Stimulated activated CD8-positive, alpha-beta memory T cell treated with anti-CD3 and anti-CD28 coated beads, Interleukin-4, amount 100 ng/mL, for 1 hour (primary cell): ENCODE results near the gene MMS22L.
"Not testable (repeated sequence)": the region's sequence is repeated elsewhere in the genome, so short reads cannot be mapped to it uniquely, and the experiment has no call there.

Experiments
- DNase-seq, 2 donors: peaks; one replicate each; pipeline ENCODE4 v3.0.0-alpha.2; 2020; ENCODE audit warnings: low read depth in 2 of 2, low spot score in 1 of 2

The MMS22L gene

DNA sequence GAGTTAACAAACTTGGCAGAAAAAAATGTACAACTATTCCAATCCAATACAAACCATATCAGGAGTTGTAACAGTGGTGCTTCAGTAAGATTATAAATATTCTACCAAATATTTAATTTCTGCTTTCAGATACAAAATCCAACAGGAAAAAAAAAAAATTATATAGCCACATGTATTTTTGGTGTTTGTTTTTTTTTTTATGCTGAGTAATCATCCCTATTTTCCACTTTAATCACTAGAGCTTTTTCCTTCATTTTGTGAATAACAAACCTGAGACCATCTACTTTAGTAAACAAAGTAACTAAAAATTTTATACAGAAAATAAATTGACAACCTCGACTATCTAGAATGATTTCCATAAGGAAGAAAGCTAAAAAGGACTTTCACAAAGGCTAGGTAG is 36.2 kb downstream of the MMS22L start:
- no peak for DNase-seq

GRCh38 chr6:97240222-97240621 is 42.8 kb downstream of the MMS22L start:
- DNase-seq, result no peak

DNA sequence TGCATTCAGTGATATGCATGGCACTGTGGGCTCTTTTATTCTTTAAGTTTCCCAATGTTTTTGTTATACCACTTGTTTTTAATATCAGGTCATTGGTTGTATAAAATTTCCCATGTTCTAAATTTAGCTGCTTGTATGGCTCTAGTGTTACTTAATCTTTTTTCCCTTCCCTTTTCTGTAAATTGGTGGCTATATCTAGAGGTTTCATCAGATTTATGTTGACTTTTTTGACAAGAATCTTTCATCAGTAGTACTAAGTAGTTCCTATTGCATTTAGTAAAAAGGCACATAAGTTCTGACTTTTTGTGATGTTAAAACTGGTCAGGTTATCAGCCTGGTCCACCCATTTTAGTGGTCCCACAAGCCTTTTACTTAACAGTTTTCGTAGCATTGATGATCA is 51.1 kb downstream of the MMS22L start:
- no peak for DNase-seq

GRCh38 chr6:97222903-97223302 is 60.1 kb downstream of the MMS22L start:
- no peak for DNase-seq

- DNase-seq, result no peak
These were observed 64.1 kb downstream of the MMS22L start for GRCh38 chr6:97218912-97219311.

DNA sequence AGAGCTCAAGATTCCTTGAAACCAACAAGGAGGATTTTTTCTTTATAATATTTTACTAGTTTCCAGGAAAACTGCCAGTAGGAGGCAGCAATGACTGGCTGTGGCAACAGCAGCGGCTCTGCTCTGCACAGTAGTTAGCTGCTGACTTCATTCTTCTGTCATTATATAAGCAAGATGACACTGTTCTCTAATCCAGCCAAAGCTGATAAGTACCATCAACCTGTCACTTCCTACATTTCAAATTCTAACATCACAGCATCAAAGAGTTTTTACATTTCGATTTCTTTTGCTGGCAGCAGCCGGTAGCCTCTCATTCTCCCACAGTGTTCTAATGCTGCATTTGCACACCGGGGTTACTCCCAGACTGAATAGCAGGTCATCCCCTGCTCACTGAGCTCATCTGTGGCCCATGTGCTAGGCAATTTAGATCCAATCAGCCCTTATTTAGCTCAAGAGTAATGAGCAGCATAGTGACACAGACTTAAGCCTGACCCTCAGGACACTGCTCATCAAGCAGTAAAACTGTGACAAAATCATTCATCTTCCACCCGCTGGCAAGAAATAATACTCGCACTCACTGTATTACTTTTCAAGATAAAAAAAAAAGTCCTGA is 67.8 kb downstream of the MMS22L start:
- DNase-seq, result no peak

DNA sequence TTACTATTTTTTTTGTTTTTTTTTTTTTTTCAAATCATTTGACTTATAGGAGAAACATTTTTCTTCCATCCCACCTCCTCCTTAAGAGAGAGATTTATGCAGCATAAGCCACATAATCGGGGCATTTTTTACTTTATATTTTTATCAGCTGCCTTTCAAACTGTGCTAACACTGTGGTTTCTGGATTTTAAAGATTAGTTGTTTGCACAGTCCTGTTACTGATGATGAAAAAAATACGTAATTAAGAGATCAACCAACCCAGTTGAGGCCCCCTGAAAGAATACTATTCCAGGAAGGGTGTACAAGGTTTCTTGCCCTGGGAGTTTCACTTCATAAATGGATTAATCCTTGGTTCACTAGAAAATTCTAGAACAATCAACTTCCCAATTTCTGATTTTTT is 68.3 kb downstream of the MMS22L start:
- DNase-seq, result no peak

GRCh38 chr6:97207383-97207782 is 75.6 kb downstream of the MMS22L start:
- DNase-seq, result no peak

DNA sequence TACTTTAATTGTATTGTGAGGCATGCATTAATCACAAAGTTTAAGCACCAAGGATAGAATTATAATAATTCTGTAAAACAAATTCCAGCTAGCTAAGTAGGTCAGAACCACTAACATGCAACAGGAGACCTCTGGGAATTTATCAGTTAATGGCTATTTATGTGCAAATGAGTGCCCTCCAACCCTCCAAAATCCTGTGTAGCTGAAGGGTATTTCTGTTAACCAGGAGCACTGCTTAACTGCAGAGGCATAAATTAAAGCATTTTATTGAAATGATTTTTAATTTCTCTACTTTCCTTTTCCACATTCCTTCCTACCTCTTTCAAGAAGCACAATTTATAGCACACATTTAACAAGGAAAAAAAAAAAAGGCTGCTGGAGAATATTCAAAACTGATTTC is 77.0 kb downstream of the MMS22L start:
- no peak for DNase-seq

DNA sequence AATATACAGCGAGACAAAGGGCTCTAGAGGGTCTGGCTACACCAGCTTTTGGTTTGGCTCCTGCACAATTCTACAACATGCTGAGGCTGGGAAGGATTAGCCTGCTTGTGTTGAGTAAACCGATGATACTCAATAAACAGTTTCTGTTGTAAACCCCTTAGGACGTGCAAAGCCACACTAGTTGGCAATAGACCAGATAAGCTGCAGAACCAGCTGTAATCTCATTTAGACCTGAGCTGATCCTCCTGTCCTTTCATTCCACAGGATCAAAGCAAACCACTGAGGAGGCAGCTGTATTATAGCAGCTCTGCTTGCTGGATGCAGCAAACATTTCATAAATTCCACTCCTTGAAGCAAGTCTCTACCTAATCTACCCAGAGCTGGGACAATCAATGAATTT is 79.7 kb downstream of the MMS22L start:
- DNase-seq, result no peak

DNA sequence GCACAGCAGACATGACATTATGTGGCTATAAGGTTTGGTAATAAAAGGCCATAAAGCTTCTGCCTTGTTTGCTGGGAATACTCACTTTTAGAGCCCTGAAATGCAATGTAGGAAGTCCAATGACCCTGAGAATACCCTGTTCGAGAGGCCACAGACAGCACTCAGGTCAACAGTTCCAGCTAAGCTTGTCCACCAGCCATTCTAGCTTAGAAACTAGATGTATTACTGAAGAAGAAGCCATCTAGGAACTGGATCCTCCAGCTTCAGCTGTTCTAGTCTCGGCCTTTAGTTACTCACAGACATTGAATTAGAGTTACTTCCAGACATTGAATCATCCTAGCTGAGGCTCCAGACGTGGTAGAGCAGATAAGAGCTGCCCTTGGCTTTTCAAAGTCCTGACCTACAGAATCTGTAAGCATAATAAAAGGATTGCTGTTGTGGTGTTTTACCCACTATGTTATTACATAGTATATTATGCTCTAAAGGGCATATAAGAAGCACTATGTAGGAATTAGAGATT is 84.9 kb downstream of the MMS22L start:
- no peak for DNase-seq

DNA sequence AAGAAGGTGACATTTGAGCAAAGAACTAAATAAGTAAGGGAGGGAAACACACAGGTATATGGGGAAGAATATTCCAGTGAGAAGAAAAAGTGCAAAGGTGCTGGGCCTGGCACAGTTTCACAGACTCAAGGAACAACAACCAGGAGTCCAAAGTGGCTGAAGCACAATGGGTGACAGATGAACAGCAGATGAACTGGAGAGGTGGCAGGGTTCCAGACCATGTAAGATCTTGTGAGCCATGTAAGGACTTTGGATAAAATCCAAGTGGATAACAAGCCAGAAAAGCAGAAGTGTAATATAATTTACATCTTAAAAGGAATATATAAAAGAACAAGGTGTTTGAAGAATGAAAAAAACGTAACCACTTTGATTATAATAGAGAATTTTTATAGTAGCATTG is 87.9 kb downstream of the MMS22L start:
- no peak for DNase-seq

GRCh38 chr6:97189767-97190166 is 93.2 kb downstream of the MMS22L start:
- DNase-seq, result no peak

DNA sequence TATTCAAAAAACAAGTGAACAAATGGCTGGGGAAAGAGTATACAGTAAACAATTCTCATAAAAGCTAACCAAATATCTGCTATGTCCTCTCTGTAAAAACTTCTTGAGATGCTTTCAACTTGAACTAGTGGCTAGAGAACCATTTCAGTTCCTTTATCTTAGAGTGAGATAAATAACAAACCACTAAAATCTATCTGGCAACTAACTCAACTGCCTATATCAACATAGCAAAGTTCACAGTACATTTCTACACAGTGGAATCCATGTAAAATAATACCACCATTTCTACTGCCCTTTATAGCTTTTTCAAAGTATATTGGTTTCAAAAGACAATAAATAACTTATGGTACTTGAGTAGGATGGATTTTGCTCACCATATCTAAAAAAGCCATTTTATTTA is 95.1 kb downstream of the MMS22L start:
- DNase-seq, result no peak

GRCh38 chr6:97186416-97186999 is 96.5 kb downstream of the MMS22L start:
- peak; percentile 3 to 29 for DNase-seq

DNA sequence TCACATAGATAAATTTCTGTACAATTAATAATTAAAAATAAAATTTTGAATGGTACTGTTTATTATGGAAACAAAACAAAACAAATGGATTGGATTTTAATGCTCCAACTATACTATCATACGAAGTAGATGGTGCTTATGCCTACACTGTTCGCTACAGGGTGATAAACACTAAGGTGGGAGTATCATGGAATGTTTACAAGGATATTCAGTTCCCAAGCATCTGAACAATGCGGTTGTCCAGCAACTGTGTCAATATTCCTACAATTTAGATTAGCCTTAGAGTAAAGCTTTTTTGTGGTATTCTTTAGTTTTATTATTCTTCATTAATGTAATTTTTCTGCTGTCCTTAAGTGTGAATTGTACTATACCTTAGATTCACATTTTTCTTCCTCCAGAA is 105.1 kb downstream of the MMS22L start:
- DNase-seq, result no peak

DNA sequence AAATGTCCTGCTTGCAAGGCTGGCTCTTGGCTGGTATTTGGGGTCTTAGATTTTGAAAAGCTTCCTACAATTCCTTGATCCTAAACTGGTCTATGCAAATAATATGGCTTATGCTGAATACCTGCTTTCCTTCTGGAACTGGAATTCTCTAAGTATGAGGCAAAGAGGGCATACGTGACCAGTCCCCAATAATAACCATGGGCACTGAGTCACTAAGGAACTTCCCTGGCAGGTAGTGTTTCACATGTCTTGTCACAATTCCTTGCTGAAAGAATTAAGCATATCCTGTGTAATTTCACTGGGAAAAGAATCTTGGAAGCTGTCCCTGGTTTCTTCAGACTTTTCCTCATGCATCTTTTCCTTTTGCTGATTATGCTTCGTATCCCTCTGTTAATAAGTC is 106.5 kb downstream of the MMS22L start:
- no peak for DNase-seq

- no peak for DNase-seq
These were observed 107.2 kb downstream of the MMS22L start for GRCh38 chr6:97175806-97176205.

DNA sequence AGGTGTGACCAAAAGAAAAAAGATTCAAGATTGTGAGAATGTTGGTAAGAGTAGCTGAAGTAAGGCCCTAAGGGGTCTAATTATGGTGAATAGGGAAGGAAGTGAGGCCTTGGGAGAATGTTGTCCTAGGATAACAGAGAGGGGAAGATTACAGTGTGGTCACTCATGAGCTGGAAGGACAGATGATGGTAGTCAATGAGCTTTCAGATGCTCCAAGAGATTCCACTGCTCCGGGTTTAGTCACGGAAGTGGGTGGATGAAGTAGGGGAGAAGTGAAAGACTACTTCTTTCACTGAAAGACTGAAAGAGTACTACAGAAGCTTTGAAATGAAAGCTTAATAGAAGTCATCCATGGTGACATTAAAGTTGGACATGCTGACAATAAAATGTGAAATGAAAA is 108.5 kb downstream of the MMS22L start:
- no peak for DNase-seq

DNA sequence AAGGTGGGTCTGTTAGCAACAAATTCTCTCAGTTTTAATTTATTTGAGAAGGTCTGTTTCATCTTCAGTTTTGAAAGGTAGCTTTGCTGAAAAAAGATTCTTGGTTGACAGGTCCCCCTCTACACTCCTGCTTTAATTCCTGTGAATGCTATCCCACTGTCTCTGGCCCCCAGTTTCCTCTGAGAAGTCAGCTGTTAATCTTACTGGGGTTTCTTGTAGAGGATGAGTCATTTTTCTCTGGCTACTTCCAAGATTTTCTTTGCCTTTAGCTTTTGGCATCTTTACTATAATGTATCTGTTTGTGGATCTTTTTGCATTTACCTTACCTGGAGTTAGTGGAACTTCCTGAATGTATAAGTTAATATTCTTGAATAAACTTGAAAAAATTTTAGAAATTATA is 122.7 kb downstream of the MMS22L start:
- no peak for DNase-seq

- not testable (repeated sequence) for DNase-seq
These were observed 127.6 kb downstream of the MMS22L start for GRCh38 chr6:97155447-97155846.

DNA sequence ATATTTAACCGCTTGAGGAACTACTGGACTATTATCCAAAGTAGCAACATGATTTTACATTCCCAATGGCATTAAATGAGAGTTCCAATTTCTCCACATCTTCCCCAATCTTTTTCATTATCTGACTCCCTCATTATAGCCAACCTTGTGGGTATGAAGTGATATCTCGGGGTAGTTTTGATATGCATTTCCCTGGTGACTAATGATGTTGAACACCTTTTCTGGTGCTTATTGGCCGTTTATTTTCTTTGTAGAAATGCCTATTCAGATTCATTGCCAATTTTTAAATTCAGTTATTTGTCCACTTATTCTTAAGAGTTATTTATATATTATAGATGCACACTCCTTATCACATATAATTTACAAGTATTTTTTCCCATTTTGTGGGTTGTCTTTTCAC is 129.0 kb downstream of the MMS22L start:
- no peak for DNase-seq

DNA sequence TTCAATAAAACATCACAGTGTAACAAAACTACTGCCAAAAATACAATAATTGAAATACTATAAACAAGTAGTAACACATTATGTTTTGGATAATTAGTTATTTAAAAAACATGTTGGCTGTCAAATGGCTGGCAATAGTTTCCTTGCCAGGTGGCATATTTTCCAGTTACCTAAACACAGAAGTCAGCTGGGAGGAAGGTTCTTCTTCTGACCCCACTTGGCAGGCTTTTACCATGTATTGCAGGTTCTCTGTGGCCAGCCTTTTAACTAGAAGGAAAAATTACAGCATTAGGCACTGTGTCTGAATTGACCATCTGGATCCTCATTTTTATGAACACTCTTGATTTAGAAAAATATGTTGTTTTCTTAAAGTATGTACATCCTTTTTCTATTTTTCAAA is 131.4 kb downstream of the MMS22L start:
- DNase-seq, result no peak
